GM12878 (cell line): ENCODE measurements around the gene PRG3.

Experiments used
- BCL11A ChIP-seq: IDR thresholded peaks from 2 replicates; pipeline ENCODE4 v1.6.1; 2011; ENCODE audit warnings: low read depth, low read length
- EP300 ChIP-seq, 2 experiments: fragments of 150-350 bp in 1 of 2; IDR thresholded peaks; 2 replicates each; pipeline ENCODE4 v1.6.1; 2011 to 2012; ENCODE audit warnings: low read depth in 2 of 2, low read length in 2 of 2, borderline replicate concordance in 1 of 2, improper control_type of control experiment in 1 of 2, inconsistent platforms in 1 of 2; ENCODE audit not compliant: control insufficient read depth in 1 of 2
- ESRRA ChIP-seq: IDR thresholded peaks from 2 replicates; pipeline ENCODE4 v1.6.1; 2012; ENCODE audit warnings: mild to moderate bottlenecking, low read length, improper control_type of control experiment
- NFIC ChIP-seq: IDR thresholded peaks from 2 replicates; pipeline ENCODE4 v1.6.1; 2012; ENCODE audit warnings: low read depth, mild to moderate bottlenecking, inconsistent platforms, low read length, moderate library complexity
- STAT1 ChIP-seq: fragments of 450-650 bp; conservative IDR thresholded peaks from 2 replicates; pipeline ENCODE4 v1.6.1; 2014; ENCODE audit warnings: antibody characterized with exemption, mild to moderate bottlenecking
- TAF1 ChIP-seq: IDR thresholded peaks from 2 replicates; pipeline ENCODE4 v1.6.1; 2011; ENCODE audit warnings: mild to moderate bottlenecking, low read depth, low read length, borderline replicate concordance
- TF ChIP-seq, protein P1 (sequence below): IDR thresholded peaks from 2 replicates; pipeline ENCODE4 v1.6.1; 2012; ENCODE audit warnings: low read depth, low read length, improper control_type of control experiment
- TF ChIP-seq, protein P2 (sequence below): IDR thresholded peaks from 2 replicates; pipeline ENCODE4 v1.6.1; 2011; ENCODE audit warnings: mild to moderate bottlenecking, low read depth, low read length, moderate library complexity; ENCODE audit not compliant: insufficient replicate concordance
- TF ChIP-seq, protein P3 (sequence below), 3 experiments: IDR thresholded peaks in 2 of 3; conservative IDR thresholded peaks in 1 of 3; 2 replicates each; pipeline ENCODE4 v1.5.1; 2011; ENCODE audit warnings: low read depth in 3 of 3, low read length in 3 of 3, mild to moderate bottlenecking in 3 of 3, control low read depth in 2 of 3, moderate library complexity in 2 of 3, inconsistent platforms in 1 of 3, mixed read lengths in 1 of 3; ENCODE audit not compliant: control insufficient read depth in 2 of 3, insufficient read depth in 1 of 3; ENCODE audit errors: extremely low read depth in 1 of 3
- TF ChIP-seq, protein P4 (sequence below): IDR thresholded peaks from 2 replicates; pipeline ENCODE4 v1.6.1; 2011; ENCODE audit warnings: low read depth, mild to moderate bottlenecking, low read length, moderate library complexity, borderline replicate concordance; ENCODE audit errors: extremely low read depth

DNA sequence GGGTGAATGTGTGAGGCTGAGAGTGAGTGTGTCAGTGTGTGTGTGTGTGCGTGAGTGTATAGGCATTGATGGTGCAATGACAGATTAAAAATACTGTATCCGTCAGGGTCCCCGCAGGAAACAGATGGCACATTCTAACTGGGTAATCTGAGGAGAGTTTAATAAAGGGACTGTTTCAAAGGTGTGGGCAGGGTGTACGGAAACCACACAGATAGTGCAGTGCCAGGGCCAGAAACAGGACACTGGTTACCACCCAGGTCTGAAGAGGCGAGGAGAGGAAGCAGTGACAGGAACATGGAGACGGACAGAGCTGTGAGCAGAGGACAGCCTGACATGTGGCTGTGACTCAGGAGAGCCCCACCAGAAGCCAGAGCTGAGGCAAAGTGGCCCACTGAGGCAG, 26.3 kb downstream of the PRG3 start:
- TF ChIP-seq, protein P1, sequence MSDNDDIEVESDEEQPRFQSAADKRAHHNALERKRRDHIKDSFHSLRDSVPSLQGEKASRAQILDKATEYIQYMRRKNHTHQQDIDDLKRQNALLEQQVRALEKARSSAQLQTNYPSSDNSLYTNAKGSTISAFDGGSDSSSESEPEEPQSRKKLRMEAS: no peak
- TF ChIP-seq STAT1: no peak
- TF ChIP-seq, protein P2, sequence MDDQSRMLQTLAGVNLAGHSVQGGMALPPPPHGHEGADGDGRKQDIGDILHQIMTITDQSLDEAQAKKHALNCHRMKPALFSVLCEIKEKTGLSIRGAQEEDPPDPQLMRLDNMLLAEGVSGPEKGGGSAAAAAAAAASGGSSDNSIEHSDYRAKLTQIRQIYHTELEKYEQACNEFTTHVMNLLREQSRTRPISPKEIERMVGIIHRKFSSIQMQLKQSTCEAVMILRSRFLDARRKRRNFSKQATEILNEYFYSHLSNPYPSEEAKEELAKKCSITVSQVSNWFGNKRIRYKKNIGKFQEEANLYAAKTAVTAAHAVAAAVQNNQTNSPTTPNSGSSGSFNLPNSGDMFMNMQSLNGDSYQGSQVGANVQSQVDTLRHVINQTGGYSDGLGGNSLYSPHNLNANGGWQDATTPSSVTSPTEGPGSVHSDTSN: no peak
- no peak for TF ChIP-seq TAF1
- TF ChIP-seq EP300 (IDR thresholded peaks at IDR 0.05; ENCODE audit: borderline replicate concordance in 1 of 2, control insufficient read depth in 1 of 2, low read depth in 2 of 2, low read length in 2 of 2): no peak
- no peak for TF ChIP-seq NFIC
- TF ChIP-seq, protein P3, sequence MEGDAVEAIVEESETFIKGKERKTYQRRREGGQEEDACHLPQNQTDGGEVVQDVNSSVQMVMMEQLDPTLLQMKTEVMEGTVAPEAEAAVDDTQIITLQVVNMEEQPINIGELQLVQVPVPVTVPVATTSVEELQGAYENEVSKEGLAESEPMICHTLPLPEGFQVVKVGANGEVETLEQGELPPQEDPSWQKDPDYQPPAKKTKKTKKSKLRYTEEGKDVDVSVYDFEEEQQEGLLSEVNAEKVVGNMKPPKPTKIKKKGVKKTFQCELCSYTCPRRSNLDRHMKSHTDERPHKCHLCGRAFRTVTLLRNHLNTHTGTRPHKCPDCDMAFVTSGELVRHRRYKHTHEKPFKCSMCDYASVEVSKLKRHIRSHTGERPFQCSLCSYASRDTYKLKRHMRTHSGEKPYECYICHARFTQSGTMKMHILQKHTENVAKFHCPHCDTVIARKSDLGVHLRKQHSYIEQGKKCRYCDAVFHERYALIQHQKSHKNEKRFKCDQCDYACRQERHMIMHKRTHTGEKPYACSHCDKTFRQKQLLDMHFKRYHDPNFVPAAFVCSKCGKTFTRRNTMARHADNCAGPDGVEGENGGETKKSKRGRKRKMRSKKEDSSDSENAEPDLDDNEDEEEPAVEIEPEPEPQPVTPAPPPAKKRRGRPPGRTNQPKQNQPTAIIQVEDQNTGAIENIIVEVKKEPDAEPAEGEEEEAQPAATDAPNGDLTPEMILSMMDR (IDR thresholded peaks at IDR 0.05 in 2 of 3, conservative IDR thresholded peaks at IDR 0.05 in 1 of 3; ENCODE audit: control insufficient read depth in 2 of 3, extremely low read depth in 1 of 3, insufficient read depth in 1 of 3, low read depth in 3 of 3, low read length in 3 of 3): no peak
- TF ChIP-seq BCL11A: no peak
- TF ChIP-seq, protein P4, sequence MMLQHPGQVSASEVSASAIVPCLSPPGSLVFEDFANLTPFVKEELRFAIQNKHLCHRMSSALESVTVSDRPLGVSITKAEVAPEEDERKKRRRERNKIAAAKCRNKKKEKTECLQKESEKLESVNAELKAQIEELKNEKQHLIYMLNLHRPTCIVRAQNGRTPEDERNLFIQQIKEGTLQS: no peak
- TF ChIP-seq ESRRA: no peak
